Effector CD8-positive, alpha-beta T cell (primary cell): ENCODE data around the gene FH.

Experiments used
- DNase-seq: peaks from one replicate; lab custom pipeline; 2025; lab: John Stamatoyannopoulos, UW

FH gene

DNA sequence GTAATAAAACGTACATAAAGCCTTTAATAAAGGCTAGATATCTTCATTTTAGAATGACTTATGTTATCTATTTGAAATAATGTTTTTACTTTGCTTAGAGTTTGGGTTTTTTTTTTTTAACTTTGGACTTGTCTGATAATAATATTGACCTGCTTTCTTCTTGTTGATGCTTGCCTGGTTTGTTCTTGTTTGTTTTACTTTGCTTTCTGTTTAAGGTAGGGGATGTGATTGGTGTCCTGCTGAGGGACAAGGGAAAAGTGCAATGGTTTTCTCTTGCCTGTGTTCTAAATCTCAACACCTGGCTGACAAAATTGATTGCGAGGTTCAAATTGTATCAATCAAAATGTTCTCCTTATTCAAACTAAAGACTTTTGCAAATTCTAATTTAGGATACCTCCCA lies 2.2 kb upstream of the FH start:
- DNase-seq = no peak

DNA sequence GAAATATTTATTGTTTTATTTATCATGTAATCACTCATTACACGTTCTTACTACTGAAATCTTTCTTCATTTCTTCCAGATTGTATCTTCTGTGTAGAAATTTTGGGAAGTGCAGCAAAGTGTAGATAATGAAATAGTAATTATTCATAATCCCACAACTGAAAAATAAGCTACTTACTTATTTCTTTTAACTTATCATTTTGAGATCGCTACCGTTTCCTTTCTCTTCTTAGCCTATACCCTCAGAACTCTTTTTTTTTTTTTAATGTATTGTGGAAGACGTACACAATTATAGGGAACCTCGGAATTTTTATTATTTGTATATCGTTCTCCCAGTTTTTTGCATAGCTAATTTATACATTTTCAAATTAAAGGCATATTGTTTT lies 518 bp upstream of the FH start:
- no peak for DNase-seq

DNA sequence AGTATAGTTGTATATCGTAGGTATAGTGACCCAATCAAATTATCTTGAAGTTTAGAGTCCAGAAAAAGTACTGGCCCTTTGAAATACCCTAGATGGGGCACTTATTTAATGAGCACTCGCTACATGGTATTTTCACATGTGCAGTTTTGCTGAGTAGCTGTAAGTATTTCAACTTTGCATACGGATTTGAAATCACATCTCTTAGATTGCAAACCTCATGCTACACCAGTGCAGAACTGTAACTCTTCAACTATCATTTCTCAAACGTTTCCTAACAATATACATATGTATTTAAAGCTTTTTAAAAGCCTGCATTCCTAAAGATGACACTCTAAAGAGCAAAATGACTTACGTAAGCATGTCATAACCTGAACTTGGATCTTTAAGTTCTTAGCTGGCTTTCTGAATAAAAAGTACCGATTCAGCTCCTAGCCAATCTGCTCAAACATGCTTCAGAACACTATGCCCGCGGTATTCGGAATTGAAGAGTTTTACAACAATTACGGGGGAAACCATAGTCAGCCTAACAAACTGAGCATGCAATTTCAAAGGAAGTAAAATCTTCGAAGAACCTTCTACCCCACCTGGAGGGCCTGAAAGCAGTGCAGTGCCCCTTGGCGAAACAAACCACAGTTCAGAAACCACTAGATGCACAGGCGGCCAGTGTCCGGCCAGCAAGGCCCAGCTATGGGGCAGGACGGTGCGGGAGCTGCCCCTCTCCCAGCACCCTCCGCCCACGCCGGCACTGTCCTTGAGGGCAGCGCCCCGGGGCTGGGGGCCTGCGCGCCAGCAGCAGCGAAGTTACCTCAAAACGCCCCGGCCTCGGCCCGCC lies 863 bp downstream of the FH start:
- no peak for DNase-seq

DNA sequence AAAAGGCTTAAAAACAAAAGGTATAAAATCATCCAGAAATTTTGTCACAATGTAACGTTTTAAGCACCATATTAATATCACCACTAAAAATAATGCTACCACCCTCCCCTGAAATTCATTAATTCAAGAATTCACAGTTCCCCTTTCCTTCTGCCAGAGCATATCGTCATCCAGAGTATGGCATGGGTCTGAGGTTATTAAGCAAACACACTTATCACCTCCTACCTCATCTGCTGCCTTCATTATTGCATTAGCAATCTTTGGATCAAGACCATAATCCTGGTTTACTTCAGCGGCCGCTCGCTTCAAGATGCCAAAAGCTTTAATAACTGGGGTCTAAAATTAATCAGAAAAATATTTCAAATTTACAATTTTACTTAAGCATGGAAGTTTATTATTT lies 6.2 kb downstream of the FH start:
- DNase-seq = no peak

DNA sequence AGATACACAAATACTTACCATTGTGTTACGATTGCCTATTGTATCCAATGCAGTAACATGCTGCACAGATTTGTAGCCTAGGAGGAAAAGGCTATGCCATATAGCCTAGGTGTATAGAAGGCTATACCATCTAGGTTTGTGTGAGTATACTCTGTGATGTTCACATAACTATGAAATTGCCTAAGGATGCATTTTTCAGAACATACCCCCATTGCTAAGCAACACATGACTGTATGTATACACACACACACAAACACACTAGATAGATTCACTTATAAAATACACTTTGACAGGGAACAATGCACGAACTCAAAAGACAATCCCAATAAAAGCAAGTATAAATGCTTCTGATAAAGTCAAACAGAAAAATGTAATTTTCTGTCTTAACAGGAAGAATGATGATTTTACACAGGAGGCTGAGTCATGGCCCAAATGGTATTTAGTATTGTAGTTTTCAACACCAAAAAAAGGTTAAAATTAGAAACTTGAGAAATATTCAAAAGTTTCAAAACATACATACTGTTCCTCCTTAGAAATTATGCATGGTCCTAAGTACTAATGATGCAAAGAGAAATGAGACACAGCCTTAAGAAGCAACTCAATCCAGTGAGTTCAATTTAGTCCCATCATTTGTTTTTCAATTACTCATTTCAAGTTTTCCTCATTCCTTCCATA lies 12.2 kb downstream of the FH start:
- DNase-seq = no peak

DNA sequence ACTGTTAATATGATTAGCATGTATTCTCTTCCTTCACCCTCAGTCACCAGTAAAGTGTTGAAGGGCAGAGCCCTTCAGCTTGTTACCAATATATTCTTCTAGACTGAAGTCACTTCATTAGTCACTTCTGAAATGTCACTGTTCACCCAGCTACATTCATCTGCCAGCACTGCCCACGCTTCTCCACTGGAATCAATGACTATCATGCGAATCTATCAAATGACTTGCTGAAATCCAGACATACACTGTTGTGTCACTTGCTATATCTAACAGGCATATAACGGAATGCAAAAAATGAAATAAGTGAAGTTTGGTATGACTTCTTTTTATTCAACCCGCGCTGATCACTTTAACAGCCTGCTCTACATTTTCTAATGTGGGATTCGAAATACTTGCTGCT lies 16.1 kb downstream of the FH start:
- no peak for DNase-seq

DNA sequence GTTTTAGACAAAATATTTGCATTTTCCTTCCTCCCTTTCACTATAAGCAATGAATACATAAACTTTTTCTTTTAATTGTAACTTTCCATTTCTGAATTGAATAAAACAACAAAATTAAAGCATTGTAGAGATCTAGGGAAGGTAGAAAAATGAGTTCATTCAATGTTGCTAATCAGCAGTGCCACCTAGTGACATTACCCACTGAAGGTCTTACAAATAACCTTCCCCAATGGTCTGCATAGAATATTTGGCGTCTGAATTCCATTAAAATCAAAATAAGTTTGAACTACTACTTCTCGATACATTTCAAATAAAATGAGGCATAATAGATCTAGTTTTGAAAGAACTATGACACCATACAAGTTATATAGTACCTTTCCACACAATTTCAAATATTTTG lies 19.6 kb downstream of the FH start:
- no peak for DNase-seq

DNA sequence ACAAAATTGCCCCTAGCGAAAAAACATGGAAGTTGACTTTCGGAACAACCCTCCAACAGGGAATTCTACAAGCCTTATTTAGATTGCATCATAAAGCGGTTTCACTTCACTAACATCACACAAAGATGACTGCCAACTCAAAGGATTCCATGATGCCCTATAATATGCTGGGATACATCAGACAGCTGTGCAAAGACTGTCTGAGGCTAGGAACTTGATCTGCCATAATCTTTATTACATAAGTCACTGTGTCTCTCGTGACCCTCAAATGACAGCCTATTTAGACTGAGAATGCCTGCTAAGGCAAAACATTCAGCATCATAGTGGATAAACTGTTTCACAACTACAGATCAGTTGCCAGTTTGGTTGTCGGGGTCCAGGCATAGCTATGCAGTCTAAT lies 23.8 kb downstream of the FH start:
- DNase-seq = no peak

DNA sequence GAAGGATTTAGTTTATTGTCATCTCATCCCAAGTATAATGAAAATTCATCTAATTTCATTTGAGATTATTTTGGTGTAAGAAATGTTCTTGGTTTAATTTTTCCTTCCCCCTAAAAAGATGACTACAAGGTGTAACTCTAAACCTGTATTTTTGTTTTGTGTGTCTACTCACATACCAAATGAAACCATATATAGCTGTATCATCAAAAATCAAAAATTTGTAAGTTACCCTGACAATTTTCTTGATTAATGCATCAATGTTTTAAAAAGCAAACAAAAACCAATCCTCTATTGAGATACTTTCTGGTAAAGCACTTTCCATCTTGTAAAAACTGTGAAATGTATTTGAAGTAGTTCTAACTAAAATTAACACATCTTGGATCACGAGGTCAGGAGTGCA lies 30.8 kb downstream of the FH start:
- DNase-seq = no peak

DNA sequence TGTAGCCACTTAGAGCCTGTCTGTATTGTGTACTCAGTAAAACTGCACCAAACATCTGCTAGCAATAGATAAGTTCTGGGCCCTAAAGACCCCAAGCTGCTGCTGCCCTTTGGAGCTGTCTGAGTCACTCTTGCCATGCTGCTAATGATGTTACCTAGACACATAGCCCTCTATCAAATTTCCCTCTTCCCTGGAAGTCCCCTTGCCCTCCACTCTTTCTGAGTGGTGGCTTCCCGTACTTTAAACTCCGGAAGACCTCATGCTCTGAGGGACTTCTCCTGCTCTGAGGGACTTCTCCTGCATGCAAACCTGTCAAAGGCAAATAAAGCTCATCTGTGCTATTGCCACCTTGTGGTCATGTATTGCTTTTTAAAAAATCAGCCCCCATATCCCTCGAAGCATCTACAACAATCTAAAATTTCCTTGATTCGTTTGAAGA lies 34.0 kb downstream of the FH start:
- DNase-seq = no peak

DNA sequence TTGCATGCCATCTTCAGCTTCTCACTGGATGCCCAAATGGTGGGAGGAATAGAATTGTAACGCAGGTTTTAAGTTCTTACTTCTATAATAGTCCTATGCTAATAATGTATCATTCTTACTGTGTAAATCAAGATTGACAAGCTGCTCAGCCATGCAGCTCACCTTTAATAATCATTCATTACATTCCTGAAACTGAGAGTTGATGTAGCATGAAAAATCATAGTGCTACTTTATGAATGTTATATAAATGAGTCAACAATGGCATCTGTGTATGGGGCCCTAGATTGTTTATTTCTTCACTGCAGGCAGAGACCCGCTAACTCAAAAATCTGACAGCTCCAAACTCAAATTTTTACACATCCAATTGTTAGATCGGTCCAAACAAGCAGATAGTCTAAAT lies 34.4 kb downstream of the FH start:
- DNase-seq = no peak

DNA sequence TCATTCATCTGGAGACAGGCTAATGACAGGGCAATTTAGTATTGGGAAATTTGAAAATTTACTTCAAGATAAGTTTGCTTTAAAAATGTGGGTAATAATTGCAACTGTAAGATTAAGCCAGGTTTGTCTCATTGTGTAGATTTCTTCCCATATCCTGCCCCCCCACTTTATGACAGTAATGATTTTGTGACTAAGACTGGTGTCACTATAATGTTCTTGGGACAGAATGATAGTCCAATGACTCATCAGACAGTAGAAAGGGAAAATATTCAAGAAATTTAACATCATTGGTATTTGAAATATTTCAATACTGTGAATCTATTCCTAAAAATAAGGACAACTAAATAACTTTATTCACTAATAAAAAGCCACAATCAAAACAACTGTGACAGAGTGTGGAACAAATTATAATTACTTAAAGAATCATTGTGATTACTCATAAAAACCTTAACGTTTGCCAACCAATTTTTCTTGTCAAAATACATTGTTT lies 36.7 kb downstream of the FH start:
- DNase-seq = no peak

DNA sequence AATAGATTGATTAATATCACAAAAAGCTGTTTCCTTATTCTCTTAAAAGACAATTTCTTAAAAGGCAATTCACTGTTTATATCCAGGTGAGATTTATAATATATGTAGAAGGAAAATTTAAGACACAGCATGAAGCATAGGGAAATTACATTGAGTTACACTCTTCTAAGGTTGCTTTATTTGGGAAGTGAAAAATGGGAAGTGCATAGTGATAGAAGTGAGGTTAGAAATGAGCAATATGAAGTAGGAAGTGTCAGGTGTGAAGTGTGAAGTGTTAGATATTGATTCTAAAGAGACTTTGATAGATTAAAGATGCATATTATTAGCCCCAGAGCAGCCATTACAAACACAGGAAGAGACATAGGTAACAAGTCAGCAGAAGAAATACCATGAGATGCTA lies 40.3 kb downstream of the FH start:
- DNase-seq = no peak

DNA sequence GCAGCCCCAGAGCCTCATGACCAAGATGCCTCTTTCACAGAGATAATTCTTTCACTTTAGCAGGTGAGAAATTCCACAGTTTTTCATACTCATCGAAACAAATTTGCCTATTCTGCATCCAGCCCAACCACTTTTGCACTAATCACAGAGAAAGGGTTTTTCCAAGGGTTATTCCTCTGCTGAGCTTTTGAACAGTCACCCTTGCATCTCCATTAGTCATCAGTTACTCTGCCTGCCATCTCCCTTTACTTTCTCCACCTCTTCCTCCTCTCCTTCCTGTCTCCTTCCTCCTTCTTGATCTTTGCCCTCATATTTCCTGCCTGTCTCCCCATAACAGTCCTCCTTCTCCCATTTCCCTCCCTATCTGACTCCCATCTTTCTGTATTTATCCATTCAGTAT lies 43.9 kb downstream of the FH start:
- DNase-seq = no peak

DNA sequence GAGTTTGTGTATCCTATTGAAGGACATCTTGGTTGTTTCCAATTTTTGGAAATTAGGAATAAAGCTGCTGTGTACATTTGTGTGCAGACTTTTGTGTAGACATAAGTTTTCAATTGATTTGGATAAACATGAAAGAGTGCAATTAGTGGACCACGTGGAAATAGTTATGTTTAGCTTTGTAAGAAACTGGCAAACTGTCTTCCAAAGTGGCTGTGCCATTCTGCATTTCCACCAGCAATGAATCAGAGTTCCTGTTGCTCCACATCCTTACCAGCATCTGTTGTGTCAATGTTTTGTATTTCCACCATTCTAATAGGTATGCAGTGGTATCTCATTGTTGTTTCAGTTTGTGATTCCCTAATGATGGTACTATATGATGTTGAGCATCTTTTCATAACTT lies 46.5 kb downstream of the FH start:
- DNase-seq = no peak

DNA sequence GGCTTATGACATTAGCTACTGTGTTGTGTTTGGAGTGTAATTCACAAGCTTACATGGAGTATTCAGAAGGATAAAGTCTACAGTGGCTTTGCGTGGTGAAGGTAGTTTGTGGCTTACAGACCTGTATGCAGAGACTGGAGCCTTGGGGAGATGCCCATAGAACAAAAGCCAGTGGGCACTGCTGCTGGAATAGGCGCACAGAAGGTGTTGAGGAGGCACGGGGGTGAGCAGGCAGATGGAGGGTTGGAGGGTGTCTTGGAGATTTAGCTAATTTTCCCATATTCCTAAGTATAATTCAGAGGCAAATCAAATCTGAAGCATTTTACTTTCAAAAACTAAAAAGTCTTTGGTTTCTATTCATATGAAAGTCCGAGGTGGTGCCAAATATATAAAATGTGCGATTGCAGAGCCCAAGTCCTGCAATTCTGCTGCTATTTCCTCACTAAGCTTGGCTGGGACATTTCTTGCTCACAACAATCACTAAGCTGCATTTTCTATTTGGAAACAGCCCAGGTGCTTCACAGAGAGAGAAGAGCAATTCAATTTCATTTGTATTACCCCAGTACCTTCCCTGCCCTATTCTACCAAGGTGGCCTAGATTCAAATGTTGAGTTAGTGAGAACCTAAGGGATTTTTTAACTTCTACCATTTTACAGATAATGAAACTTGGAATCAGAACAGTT lies 48.5 kb downstream of the FH start:
- DNase-seq = no peak

DNA sequence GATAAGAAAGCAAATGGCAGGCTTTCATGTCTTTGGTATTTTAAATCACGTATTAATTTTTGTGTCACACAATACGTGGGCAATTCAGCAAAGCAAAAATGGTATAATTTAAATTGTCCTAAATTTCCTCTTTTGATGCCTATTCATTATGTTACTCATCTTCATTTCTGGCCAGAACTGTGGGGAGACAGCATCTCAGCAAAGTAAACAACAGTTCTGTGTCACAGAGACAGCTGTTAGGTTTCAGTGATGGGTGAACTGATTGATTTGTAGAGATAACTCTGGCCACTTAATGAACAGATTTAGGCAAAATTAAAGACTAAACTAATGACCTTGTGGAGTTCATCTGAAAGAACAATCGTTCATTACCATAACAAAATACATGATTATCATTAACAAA lies 49.2 kb downstream of the FH start:
- no peak for DNase-seq

DNA sequence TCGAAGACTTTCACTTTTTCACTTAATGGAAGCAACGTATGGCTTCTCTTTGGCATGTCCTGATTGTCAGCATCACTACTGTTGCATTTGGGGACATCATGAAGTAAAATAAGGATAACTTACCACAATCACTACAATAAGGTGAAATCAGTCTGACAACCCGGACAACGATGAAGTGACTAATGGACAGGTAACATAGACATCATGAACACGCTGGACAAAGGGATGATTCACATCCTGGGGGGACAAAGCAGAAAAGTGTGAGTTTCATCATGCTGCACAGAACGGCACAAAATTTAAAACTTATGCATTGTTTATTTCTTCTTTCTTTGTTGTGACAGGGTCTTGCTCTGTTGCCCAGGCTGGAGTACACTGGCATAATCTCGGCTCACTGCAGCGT lies 53.9 kb downstream of the FH start:
- DNase-seq = no peak

DNA sequence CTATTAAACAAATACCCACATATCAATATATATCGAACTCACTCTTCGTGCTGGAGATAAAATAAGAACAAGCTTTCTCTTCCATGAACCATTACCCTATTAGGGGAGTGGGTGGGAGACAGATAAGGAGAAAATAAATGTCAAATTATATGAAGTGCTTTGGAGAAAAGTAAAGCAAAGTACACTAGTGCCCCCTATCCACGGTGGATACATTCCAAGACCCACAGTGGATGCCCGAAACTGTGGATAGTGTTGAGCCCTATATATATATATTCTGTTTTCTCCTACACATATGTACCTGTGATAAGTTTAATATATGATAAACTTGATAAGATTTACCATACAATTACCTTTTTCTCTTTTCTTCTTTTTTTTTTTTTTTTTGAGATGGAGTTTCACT lies 54.6 kb downstream of the FH start:
- no peak for DNase-seq

DNA sequence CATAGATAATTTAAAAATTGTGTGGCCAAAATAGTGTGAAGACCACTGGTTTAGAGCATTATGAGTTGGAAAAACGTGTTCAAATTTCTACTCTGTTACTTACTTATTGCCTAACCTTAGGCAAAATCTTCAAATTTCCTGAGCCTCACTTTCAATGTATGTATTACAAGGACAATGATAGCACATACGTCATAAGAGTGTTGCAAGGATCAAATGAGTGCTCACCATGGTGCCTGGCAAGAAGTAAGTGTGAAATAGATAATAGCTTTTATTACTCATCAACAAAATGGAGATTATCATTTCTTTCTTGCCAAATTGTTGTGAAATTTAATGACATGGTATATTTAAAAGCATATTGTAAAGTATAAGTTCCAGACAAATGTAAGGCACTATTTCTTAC lies 57.2 kb downstream of the FH start:
- DNase-seq = no peak

DNA sequence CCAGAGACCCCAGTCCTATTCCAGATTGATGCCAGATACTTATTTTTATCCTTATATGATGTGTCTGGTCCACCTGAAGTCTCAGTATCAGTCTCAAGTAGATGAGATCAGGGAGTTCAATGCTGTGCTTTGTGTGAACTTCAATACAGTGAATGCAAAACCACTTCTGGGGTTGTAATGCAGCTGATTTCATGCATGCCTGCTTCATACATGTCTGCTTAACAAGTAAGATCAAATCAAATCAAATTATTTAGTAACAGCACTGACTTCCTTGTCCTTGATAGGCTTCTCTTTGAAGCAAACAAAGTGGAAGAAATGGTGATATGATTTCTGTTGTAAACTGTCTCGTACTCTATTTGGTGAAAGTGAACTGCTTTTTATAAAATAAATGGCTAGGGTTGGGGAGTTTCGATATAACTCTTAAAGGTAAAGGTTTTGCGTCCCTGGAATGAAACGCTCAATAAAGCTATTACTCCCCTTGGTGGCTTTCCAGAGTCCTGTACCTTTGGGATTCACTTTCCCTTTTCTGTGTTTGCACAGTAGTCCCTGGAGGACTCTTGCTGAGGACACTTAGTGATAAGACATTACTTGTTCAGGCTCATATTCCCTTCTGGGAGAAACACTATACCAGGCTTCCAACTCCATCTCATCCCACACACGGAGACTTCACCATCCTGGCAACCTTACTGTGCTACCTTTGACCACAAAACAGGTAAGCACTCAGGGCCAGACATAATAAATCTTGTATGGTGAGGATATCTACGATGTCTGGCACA lies 59.3 kb downstream of the FH start:
- DNase-seq = no peak

DNA sequence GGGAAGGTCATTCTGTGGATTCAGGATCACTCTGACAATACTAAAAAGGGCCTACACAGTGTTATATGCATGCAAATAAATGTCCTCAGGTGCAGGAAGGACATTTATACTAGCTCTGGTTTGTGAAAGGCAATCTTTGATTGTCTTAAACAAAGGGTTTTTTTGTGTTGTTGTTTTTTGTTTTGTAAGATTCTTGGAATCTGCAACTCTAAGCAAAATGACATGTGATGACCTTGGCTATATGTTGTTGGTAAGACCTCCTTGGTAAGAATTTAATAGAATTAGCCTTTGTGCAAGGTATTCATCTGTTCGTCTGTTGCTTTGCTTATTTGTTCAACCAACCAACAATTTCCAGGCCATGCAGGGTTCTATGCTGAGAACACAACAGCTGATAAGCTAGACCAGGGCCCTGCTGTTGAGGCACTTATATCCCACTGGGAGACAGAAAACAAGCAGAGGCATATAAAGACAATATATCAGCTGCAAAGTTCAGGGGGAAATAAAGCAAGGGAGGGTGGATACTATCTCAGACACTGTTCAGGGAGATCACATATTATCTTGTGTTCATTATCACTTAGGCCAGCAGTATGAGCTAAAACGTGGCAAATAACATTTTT lies 60.3 kb downstream of the FH start:
- DNase-seq = no peak
